ENCODE results near the gene JAZF1.

JAZF1 gene

GRCh38 chr7:27876756-27877155 is 303.8 kb downstream of the JAZF1 start:
- no peak overlapping the region for H2AFZ ChIP-seq
- no peak overlapping the region for H3K4me2 ChIP-seq (ENCODE audit: low read length)
- TF ChIP-seq, protein P1, sequence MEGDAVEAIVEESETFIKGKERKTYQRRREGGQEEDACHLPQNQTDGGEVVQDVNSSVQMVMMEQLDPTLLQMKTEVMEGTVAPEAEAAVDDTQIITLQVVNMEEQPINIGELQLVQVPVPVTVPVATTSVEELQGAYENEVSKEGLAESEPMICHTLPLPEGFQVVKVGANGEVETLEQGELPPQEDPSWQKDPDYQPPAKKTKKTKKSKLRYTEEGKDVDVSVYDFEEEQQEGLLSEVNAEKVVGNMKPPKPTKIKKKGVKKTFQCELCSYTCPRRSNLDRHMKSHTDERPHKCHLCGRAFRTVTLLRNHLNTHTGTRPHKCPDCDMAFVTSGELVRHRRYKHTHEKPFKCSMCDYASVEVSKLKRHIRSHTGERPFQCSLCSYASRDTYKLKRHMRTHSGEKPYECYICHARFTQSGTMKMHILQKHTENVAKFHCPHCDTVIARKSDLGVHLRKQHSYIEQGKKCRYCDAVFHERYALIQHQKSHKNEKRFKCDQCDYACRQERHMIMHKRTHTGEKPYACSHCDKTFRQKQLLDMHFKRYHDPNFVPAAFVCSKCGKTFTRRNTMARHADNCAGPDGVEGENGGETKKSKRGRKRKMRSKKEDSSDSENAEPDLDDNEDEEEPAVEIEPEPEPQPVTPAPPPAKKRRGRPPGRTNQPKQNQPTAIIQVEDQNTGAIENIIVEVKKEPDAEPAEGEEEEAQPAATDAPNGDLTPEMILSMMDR (IDR thresholded peaks at IDR 0.05), result no peak
- H3K27me3 ChIP-seq (ENCODE audit: control insufficient read depth, insufficient read depth, low read length), result no peaks in the 10 kb centered on the region
- peaks cover 9% of the 10 kb centered on the region for H3K4me1 ChIP-seq
- no peaks in the 10 kb centered on the region for H3K9me3 ChIP-seq (ENCODE audit: control insufficient read depth, low read length)
- no peaks in the 10 kb centered on the region for H3K79me2 ChIP-seq
- no peak overlapping the region for H3K9ac ChIP-seq
- H3K36me3 ChIP-seq (ENCODE audit: control insufficient read depth, insufficient read depth, low read length), result no peaks in the 10 kb centered on the region
- no peak overlapping the region for H3K4me3 ChIP-seq (ENCODE audit: low read depth, low read length)
- no peak overlapping the region for H3K27ac ChIP-seq

- no peaks in the 10 kb centered on the region for H3K27me3 ChIP-seq (ENCODE audit: control insufficient read depth, insufficient read depth, low read length)
- no peaks in the 10 kb centered on the region for H3K36me3 ChIP-seq (ENCODE audit: control insufficient read depth, insufficient read depth, low read length)
- TF ChIP-seq, protein P1 (IDR thresholded peaks at IDR 0.05), result no peak
- H3K9me3 ChIP-seq (ENCODE audit: control insufficient read depth, low read length), result no peaks in the 10 kb centered on the region
- H3K4me3 ChIP-seq (ENCODE audit: low read depth, low read length), result no peak overlapping the region
- H3K4me1 ChIP-seq, result peaks cover 9% of the 10 kb centered on the region
- no peaks in the 10 kb centered on the region for H3K79me2 ChIP-seq
- no peak overlapping the region for H3K27ac ChIP-seq
- no peak overlapping the region for H3K9ac ChIP-seq
- no peak overlapping the region for H3K4me2 ChIP-seq (ENCODE audit: low read length)
- H2AFZ ChIP-seq, result no peak overlapping the region
These were observed 304.8 kb downstream of the JAZF1 start for GRCh38 chr7:27875832-27876231.

DNA sequence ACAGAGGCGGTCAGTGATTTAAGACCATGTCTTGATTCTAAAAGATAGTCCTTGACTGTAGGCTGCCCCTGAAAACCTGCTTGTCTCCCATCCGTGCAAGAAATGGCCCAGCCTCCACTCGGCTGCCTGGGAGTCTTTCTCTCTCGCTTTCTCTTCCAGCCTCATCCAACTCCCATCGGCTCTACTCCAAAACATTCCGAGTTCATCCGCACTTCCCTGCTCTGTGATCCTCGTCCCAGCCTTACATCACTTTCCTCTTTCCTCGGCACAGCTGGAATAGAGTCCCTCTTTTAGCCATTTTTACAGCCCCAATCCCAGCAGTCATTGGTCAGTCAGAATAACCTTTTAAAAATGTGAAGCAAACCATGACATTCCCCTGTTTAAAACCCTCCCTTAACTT is 305.5 kb downstream of the JAZF1 start:
- peaks cover 9% of the 10 kb centered on the region for H3K4me1 ChIP-seq
- H3K9ac ChIP-seq, result no peak overlapping the region
- no peak overlapping the region for H2AFZ ChIP-seq
- no peaks in the 10 kb centered on the region for H3K27me3 ChIP-seq (ENCODE audit: control insufficient read depth, insufficient read depth, low read length)
- H3K4me3 ChIP-seq (ENCODE audit: low read depth, low read length), result no peak overlapping the region
- H3K79me2 ChIP-seq, result no peaks in the 10 kb centered on the region
- no peaks in the 10 kb centered on the region for H3K36me3 ChIP-seq (ENCODE audit: control insufficient read depth, insufficient read depth, low read length)
- TF ChIP-seq, protein P1 (IDR thresholded peaks at IDR 0.05), result no peak
- H3K4me2 ChIP-seq (ENCODE audit: low read length), result no peak overlapping the region
- no peaks in the 10 kb centered on the region for H3K9me3 ChIP-seq (ENCODE audit: control insufficient read depth, low read length)
- H3K27ac ChIP-seq, result no peak overlapping the region

GRCh38 chr7:27873981-27874957 is 306.3 kb downstream of the JAZF1 start:
- TF ChIP-seq, protein P1 (IDR thresholded peaks at IDR 0.05), result no peak
- H3K79me2 ChIP-seq, result no peaks in the 10 kb centered on the region
- peaks cover 9% of the 10 kb centered on the region for H3K4me1 ChIP-seq
- H3K36me3 ChIP-seq (ENCODE audit: control insufficient read depth, insufficient read depth, low read length), result no peaks in the 10 kb centered on the region
- no peaks in the 10 kb centered on the region for H3K27me3 ChIP-seq (ENCODE audit: control insufficient read depth, insufficient read depth, low read length)
- H3K4me3 ChIP-seq (ENCODE audit: low read depth, low read length), result no peak overlapping the region
- no peak overlapping the region for H2AFZ ChIP-seq
- H3K9me3 ChIP-seq (ENCODE audit: control insufficient read depth, low read length), result no peaks in the 10 kb centered on the region
- H3K9ac ChIP-seq, result no peak overlapping the region
- peak overlapping the region; percentile 6 for H3K4me2 ChIP-seq (ENCODE audit: low read length)
- H3K27ac ChIP-seq, result no peak overlapping the region

All from parathyroid adenoma (tissue), 2 donors.